SK-N-MC (cell line): ENCODE data around the gene KLHL15.

Source experiments
- EZH2 ChIP-seq: fragments of 200-600 bp; sonication (generic); IDR thresholded peaks from one replicate; pipeline ENCODE4 v1.6.1; 2017; ENCODE audit warnings: antibody characterized with exemption
- FOXP2 ChIP-seq: optimal IDR thresholded peaks from 2 replicates; pipeline ENCODE3; 2011; ENCODE audit warnings: mild to moderate bottlenecking, moderate library complexity; ENCODE audit not compliant: insufficient read depth; ENCODE audit errors: extremely low read length, control extremely low read depth
- POLR2AphosphoS5 ChIP-seq: IDR thresholded peaks from 2 replicates; pipeline ENCODE4 v1.6.1; 2012; ENCODE audit warnings: mild to moderate bottlenecking, low read depth, low read length, borderline replicate concordance

- TF ChIP-seq FOXP2 (no peak), POLR2AphosphoS5 (no peak), EZH2 (no peak)
Measured at GRCh38 chrX:23937100-23937499, 89.9 kb downstream of the KLHL15 start.
